Spleen (tissue), 11 donors: Measurements from ENCODE around the gene PDLIM5. TPM values are rescaled to one million over a fixed set of nuclear protein-coding genes. Genes with fewer than 3 reads are reported as not detected.
"Not testable (repeated sequence)": the region's sequence is repeated elsewhere in the genome, so short reads cannot be mapped to it uniquely, and the experiment has no call there.

Experiments used
- DNase-seq: peaks from one replicate; pipeline ENCODE4 v3.0.0-alpha.2; 2020
- H3K27ac ChIP-seq, 8 donors: fragments of 200-600 bp; sonication (generic) in 7 of 8; 1 replicate in 4 of 8; 2 replicates in 4 of 8; pipeline versions ENCODE4 v1.5.0 to v1.8.0; 2016 to 2021; ENCODE audit warnings: inconsistent platforms in 4 of 8, mild to moderate bottlenecking in 4 of 8, moderate library complexity in 1 of 8
- H3K27me3 ChIP-seq, 7 donors: fragments of 200-600 bp; sonication (generic) in 6 of 7; replicated peaks in 1 of 7; 1 replicate in 4 of 7; 2 replicates in 3 of 7; pipeline versions ENCODE4 v1.5.0 to v1.8.0; 2016 to 2021; ENCODE audit warnings: inconsistent platforms in 3 of 7, mild to moderate bottlenecking in 1 of 7
- H3K36me3 ChIP-seq, 6 donors: fragments of 200-600 bp; sonication (generic) in 5 of 6; 1 replicate in 4 of 6; 2 replicates in 2 of 6; pipeline versions ENCODE4 v1.5.0 to v1.8.0; 2016 to 2021; ENCODE audit warnings: inconsistent platforms in 2 of 6
- H3K4me1 ChIP-seq, 6 donors: fragments of 200-600 bp; sonication (generic) in 5 of 6; 1 replicate in 3 of 6; 2 replicates in 3 of 6; pipeline versions ENCODE4 v1.5.0 to v1.8.0; 2016 to 2021; ENCODE audit warnings: inconsistent platforms in 3 of 6
- H3K4me3 ChIP-seq, 8 donors: fragments of 200-600 bp; sonication (generic) in 7 of 8; 1 replicate in 4 of 8; 2 replicates in 4 of 8; pipeline versions ENCODE4 v1.5.0 to v1.8.0; 2016 to 2021; ENCODE audit warnings: inconsistent platforms in 4 of 8, mild to moderate bottlenecking in 4 of 8, moderate library complexity in 2 of 8
- H3K9me3 ChIP-seq, 8 donors: fragments of 200-600 bp; sonication (generic) in 7 of 8; 1 replicate in 4 of 8; 2 replicates in 4 of 8; pipeline versions ENCODE4 v1.5.0 to v1.8.0; 2016 to 2021; ENCODE audit warnings: inconsistent platforms in 4 of 8
- CTCF ChIP-seq, 11 experiments: fragments of 200-600 bp in 7 of 11; fragments of 450-650 bp in 4 of 11; sonication (generic) in 4 of 11; IDR thresholded peaks in 8 of 11; conservative IDR thresholded peaks in 3 of 11; 1 replicate in 7 of 11; 2 replicates in 4 of 11; pipeline versions ENCODE4 v1.4.0 to v1.8.0; 2016 to 2021; ENCODE audit warnings: antibody characterized with exemption in 11 of 11, inconsistent platforms in 4 of 11, mild to moderate bottlenecking in 1 of 11
- POLR2A ChIP-seq, 3 donors: fragments of 450-650 bp; IDR thresholded peaks; one replicate each; pipeline ENCODE4 v1.5.1; 2017; ENCODE audit warnings: antibody characterized with exemption in 3 of 3, mild to moderate bottlenecking in 1 of 3
- POLR2AphosphoS5 ChIP-seq, 3 donors: sonication (generic); formaldehyde crosslinking; IDR thresholded peaks; one replicate each; pipeline ENCODE4 v1.5.1; 2017; ENCODE audit warnings: antibody characterized with exemption in 3 of 3
- WGBS, 5 donors: extraction: QIAGEN DNeasy Blood & Tissue Kit in 3 of 5; methylation state at CpG; one replicate each; pipeline versions ENCODE4 v1.1.5 to v1.1.7; 2013 to 2018; 5-methylcytosine and 5-hydroxymethylcytosine counted together
- intact Hi-C: fragments of 100-400 bp; cut with DNase I; formaldehyde crosslinking; loops from one replicate; pipeline ENCODE4 v1.15.0; 2023; ENCODE audit warnings: low total_unique reads
- polyA plus RNA-seq, 3 donors: library from polyadenylated mRNA; stranded (reverse); fragments of 200-250 nt; gene quantifications; one replicate each; pipeline ENCODE4 v1.2.1, GENCODE V29; 2013
- total RNA-seq, 7 donors: library from RNA; depleted of rRNA in 3 of 7; stranded (reverse); fragments of >200 nt in 3 of 7; fragmentation: NEBNext Ultra II Directional in 4 of 7; extraction: Animal tissue kit (Norgen Biotek cat#: 25700) in 4 of 7; gene quantifications; one replicate each; pipeline versions ENCODE4 v1.1.0 to v1.2.1, GENCODE V29; 2016 to 2021
- donor health status: healthy with polysubstance abuse.
- donor health status: DM: no; HTN: no; CAD: no; lungs with moderate emphysema.
- donor health status: DM: no; HTN: no; CAD: no.
- donor health status: Bipolar disorder and iron deficiency.
- donor health status: healthy.
- donor health status: DM: no; HTN: no; CAD: no.
- donor health status: DM: yes; HTN: yes; CAD: no.

The PDLIM5 gene
- total and polyA plus RNA-seq, 10 donors: 9.4 to 182 (median 74.9) TPM

- no peak for DNase-seq
Measured at GRCh38 chr4:94472056-94472826, 20.5 kb downstream of the PDLIM5 start.

GRCh38 chr4:94475050-94475449 lies 23.3 kb downstream of the PDLIM5 start:
- Histone ChIP-seq H3K36me3 (no peaks in the 10 kb centered on the region), H3K4me3 (no peak overlapping the region), H3K4me1 (peaks cover 0 to 23% (median under 1%) of the 10 kb centered on the region in 6 donors), H3K27me3 (no peaks in the 10 kb centered on the region), H3K9me3 (peaks cover 0 to 3% (median 0%) of the 10 kb centered on the region in 8 donors), H3K27ac (no peak overlapping the region)
- intact Hi-C loops: no loop called here
- 93 to 96% (median 94%) methylated on average over 2 of the region's 2 CpGs for WGBS, 5 donors
- no peak for DNase-seq
- no peak for TF ChIP-seq POLR2A (IDR thresholded peaks at IDR 0.05)
- no peak for TF ChIP-seq CTCF (IDR thresholded peaks at IDR 0.05 in 8 of 11, conservative IDR thresholded peaks at IDR 0.05 in 3 of 11)
- TF ChIP-seq POLR2AphosphoS5 (IDR thresholded peaks at IDR 0.05): no peak

More at GRCh38 chr4:94472056-94472826, 20.5 kb downstream of the PDLIM5 start:
- intact Hi-C loops: no loop called here
- no peaks in the 10 kb centered on the region for H3K27me3 ChIP-seq
- no peak overlapping the region for H3K4me3 ChIP-seq
- no peak overlapping the region for H3K27ac ChIP-seq
- no peak for TF ChIP-seq POLR2A (IDR thresholded peaks at IDR 0.05)
- no peak for TF ChIP-seq POLR2AphosphoS5 (IDR thresholded peaks at IDR 0.05)
- TF ChIP-seq CTCF (IDR thresholded peaks at IDR 0.05 in 8 of 11, conservative IDR thresholded peaks at IDR 0.05 in 3 of 11): no peak
- no peaks in the 10 kb centered on the region for H3K36me3 ChIP-seq
- H3K9me3 ChIP-seq: peaks cover 0 to 3% (median 0%) of the 10 kb centered on the region in 8 donors
- peaks cover 0 to 17% (median 7%) of the 10 kb centered on the region in 6 donors for H3K4me1 ChIP-seq
- 88 to 98% (median 95%) methylated on average over 5 of the region's 5 CpGs for WGBS, 5 donors

- peaks cover 0 to 23% (median 4%) of the 10 kb centered on the region in 6 donors for H3K4me1 ChIP-seq
- no peak overlapping the region for H3K4me3 ChIP-seq
- peaks cover 0 to 2% (median 0%) of the 10 kb centered on the region in 8 donors for H3K9me3 ChIP-seq
- 87 to 97% (median 90%) methylated on average over 2 of the region's 2 CpGs for WGBS, 5 donors
- no peaks in the 10 kb centered on the region for H3K36me3 ChIP-seq
- TF ChIP-seq POLR2AphosphoS5 (IDR thresholded peaks at IDR 0.05) (no peak), CTCF (IDR thresholded peaks at IDR 0.05 in 8 of 11, conservative IDR thresholded peaks at IDR 0.05 in 3 of 11) (no peak), POLR2A (IDR thresholded peaks at IDR 0.05) (no peak)
- no peak for DNase-seq
- H3K27ac ChIP-seq: no peak overlapping the region
- intact Hi-C loops: no loop called here
- H3K27me3 ChIP-seq: no peaks in the 10 kb centered on the region
Measured at GRCh38 chr4:94475794-94476193, 24.1 kb downstream of the PDLIM5 start.

GRCh38 chr4:94477227-94477626 lies 25.5 kb downstream of the PDLIM5 start:
- TF ChIP-seq POLR2A (IDR thresholded peaks at IDR 0.05): no peak
- no peak for TF ChIP-seq CTCF (IDR thresholded peaks at IDR 0.05 in 8 of 11, conservative IDR thresholded peaks at IDR 0.05 in 3 of 11)
- TF ChIP-seq POLR2AphosphoS5 (IDR thresholded peaks at IDR 0.05): no peak
- WGBS, 5 donors: 29 to 43% (median 38%) methylated on average over 2 of the region's 2 CpGs
- no peak for DNase-seq
- H3K27ac ChIP-seq: peak overlapping the region in 2 of 8 donors; percentile 7 to 23
- H3K36me3 ChIP-seq: no peaks in the 10 kb centered on the region
- no peak overlapping the region for H3K4me3 ChIP-seq
- intact Hi-C loops: no loop called here
- H3K4me1 ChIP-seq: peaks cover 0 to 26% (median 4%) of the 10 kb centered on the region in 6 donors
- H3K27me3 ChIP-seq: no peaks in the 10 kb centered on the region
- H3K9me3 ChIP-seq: no peaks in the 10 kb centered on the region

GRCh38 chr4:94478805-94479204 lies 27.1 kb downstream of the PDLIM5 start:
- H3K4me3 ChIP-seq, H3K27me3 ChIP-seq, DNase-seq, H3K27ac ChIP-seq, H3K9me3 ChIP-seq, intact Hi-C loops, H3K36me3 ChIP-seq: not testable (repeated sequence)
- WGBS, 5 donors: 68 to 100% (median 86%) methylated on average over 3 of the region's 3 CpGs
- peaks cover 0 to 32% (median 4%) of the 10 kb centered on the region in 6 donors for H3K4me1 ChIP-seq
